Type B pancreatic cell (in vitro differentiated cells): Measurements from ENCODE around the gene ORM2. TPM values are rescaled to one million over a fixed set of nuclear protein-coding genes. Genes with fewer than 3 reads are reported as not detected.

Source experiments
- DNase-seq: peaks from one replicate; pipeline ENCODE4 v3.0.0; 2021; ENCODE audit warnings: mixed read lengths; ENCODE audit not compliant: unreplicated experiment; ENCODE audit errors: extremely low spot score
- H3K27ac Mint-ChIP-seq: 2 replicates; pipeline ENCODE4 v1.8.0; 2021; ENCODE audit warnings: mild to moderate bottlenecking, mixed read lengths
- H3K27me3 Mint-ChIP-seq: 2 replicates; pipeline ENCODE4 v1.8.0; 2021; ENCODE audit warnings: mixed read lengths
- H3K36me3 Mint-ChIP-seq: 2 replicates; pipeline ENCODE4 v1.8.0; 2021; ENCODE audit warnings: mixed read lengths
- H3K4me1 Mint-ChIP-seq: one replicate; pipeline ENCODE4 v1.8.0; 2021; ENCODE audit warnings: mixed read lengths; ENCODE audit not compliant: unreplicated experiment
- H3K4me3 Mint-ChIP-seq: 2 replicates; pipeline ENCODE4 v1.8.0; 2021; ENCODE audit warnings: mild to moderate bottlenecking, mixed read lengths
- H3K9me3 Mint-ChIP-seq: 2 replicates; pipeline ENCODE4 v1.8.0; 2021; ENCODE audit warnings: mixed read lengths
- total RNA-seq: library from RNA; stranded (reverse); gene quantifications from 2 replicates; pipeline ENCODE4 v1.2.1, GENCODE V29; 2021; ENCODE audit warnings: low replicate concordance
- TF ChIP-seq, protein P1 (sequence below): fragments of 200-600 bp; sonication (generic); conservative IDR thresholded peaks from 2 replicates; pipeline ENCODE4 v1.5.0; 2021; ENCODE audit warnings: antibody characterized with exemption, mild to moderate bottlenecking

The ORM2 gene
- total RNA-seq, 1 donor from 2014 or later, result not detected

DNA sequence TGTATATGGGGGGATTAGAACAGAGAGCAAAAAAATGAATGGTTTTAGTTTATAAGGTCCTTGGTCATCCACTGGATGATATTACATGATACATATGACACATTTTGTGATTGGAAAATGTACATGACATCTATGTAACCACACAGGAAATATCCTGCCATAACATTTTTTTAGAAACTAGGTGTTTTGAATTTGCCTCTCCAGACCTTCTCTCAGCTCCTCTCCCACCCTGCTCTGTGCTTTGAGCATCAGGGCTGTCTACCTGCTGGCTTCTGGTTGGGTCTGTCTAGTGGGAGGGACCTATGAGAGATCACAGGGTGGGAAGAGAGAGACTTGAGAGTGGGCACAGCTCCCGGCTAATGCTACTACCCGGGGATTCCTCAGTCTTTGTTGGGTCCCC, 33.8 kb downstream of the ORM2 start:
- Mint-ChIP-seq H3K27ac (no peak overlapping the region), H3K4me3 (no peak overlapping the region), H3K9me3 (no peaks in the 10 kb centered on the region), H3K27me3 (no peaks in the 10 kb centered on the region), H3K36me3 (peaks cover 14% of the 10 kb centered on the region), H3K4me1 (no peaks in the 10 kb centered on the region)
- DNase-seq, result no peak
- TF ChIP-seq, protein P1, sequence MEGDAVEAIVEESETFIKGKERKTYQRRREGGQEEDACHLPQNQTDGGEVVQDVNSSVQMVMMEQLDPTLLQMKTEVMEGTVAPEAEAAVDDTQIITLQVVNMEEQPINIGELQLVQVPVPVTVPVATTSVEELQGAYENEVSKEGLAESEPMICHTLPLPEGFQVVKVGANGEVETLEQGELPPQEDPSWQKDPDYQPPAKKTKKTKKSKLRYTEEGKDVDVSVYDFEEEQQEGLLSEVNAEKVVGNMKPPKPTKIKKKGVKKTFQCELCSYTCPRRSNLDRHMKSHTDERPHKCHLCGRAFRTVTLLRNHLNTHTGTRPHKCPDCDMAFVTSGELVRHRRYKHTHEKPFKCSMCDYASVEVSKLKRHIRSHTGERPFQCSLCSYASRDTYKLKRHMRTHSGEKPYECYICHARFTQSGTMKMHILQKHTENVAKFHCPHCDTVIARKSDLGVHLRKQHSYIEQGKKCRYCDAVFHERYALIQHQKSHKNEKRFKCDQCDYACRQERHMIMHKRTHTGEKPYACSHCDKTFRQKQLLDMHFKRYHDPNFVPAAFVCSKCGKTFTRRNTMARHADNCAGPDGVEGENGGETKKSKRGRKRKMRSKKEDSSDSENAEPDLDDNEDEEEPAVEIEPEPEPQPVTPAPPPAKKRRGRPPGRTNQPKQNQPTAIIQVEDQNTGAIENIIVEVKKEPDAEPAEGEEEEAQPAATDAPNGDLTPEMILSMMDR, result no peak

DNA sequence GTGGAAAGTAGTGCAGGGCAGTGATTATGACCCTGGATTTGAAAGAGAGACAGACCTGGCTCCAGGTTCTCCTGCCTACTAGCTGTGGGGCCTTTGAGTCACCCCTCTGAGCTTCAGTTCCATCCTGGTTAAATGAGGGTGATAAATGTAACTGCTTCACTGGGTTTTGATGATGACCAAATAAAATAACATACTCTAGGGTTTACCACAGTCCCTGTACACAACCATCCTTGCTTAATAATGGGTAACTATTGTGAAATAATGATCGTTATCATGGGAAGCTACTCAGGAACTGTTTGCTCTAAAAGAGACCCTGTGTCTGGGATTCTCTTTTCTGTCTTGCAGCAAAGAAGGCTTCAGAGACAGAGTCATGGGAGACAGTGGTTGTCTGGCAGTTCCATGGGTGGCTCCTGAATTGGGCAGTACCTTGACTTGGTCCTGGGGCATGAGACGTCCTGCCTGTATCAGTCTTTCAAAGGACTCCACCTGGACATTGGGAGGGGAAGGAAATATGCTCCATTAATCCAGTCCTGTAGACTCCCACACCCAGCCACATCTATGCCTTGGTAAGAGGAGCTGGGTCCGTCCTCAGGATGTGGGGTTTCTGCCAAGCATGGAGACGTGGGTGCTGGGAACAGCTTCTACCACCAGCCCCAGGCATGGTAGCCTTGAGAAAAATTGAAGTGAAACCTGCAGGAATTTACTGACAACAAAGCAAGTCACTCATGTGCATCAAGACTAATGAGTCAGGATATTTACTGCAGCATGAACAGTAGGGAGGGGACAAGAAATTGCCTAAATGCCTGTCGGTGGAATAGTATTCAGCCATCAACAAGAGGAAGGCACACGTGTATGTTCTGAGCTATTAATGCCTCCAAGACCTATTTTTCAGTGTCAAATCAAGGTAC, 34.7 kb downstream of the ORM2 start:
- Mint-ChIP-seq H3K4me1 (no peaks in the 10 kb centered on the region), H3K27me3 (no peaks in the 10 kb centered on the region), H3K36me3 (peaks cover 13% of the 10 kb centered on the region), H3K9me3 (no peaks in the 10 kb centered on the region), H3K4me3 (no peak overlapping the region), H3K27ac (no peak overlapping the region)
- TF ChIP-seq, protein P1, result no peak
- DNase-seq, result no peak

DNA sequence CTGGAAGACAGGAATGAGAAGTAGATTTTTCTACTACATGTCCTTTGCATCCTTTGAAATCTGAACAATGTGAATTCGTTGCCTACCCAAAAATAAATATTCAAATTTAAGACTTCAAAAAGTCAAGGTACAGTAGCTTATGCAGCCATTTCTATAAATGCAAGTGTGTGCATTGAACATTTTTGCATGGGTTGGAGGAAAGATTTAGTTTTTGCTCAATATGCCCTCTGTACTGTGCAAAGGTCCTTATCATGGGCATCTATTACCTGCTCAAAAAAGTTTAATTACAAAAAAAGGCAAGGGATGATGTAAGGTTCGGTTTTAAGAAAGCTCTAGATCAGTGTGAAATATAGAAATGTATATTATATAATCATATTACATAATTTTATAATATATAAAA, 35.5 kb downstream of the ORM2 start:
- TF ChIP-seq, protein P1, result no peak
- Mint-ChIP-seq H3K27ac (no peak overlapping the region), H3K4me1 (no peaks in the 10 kb centered on the region), H3K27me3 (no peaks in the 10 kb centered on the region), H3K36me3 (peaks cover 18% of the 10 kb centered on the region), H3K9me3 (no peaks in the 10 kb centered on the region), H3K4me3 (no peak overlapping the region)
- DNase-seq, result no peak

DNA sequence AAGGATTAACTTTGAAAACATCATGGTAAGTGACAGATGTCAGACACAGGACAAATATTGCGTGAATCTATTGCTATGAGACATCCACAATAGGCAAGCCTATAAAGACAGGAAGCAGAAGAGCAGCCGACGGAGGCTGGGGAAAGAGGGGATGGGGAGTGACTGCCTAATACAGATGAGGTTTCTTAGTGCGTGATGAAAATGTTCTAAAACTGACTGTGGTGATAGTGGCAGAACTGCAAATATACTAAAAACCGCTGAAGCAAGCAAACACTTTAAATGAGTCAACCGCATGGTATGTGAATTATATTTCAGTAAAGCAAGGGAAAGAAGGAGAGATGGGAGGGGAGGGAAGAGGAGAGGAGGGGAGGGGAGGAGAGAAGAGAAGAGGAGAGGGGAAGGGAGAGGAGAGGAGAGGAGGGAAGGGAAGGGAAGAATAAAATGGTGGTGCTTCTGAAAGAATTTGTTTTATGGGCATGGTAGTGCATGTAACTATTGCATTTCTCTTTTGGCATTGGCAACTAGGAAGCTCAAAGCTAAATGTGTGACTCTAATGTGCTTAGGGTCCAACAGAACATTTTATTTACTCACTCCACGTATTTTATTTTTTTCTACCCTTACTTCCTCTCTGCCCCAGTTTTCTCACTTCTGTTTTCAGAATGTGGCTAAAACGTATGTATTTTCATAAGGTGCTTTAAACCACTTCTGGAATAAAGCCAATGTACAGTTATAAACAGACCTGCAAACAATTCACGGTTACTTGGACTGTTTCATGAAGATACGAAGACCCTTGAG, 36.9 kb downstream of the ORM2 start:
- H3K36me3 Mint-ChIP-seq, result peaks cover 8% of the 10 kb centered on the region
- TF ChIP-seq, protein P1, result no peak
- H3K4me1 Mint-ChIP-seq, result no peaks in the 10 kb centered on the region
- H3K27me3 Mint-ChIP-seq, result no peaks in the 10 kb centered on the region
- H3K4me3 Mint-ChIP-seq, result no peak overlapping the region
- no peaks in the 10 kb centered on the region for H3K9me3 Mint-ChIP-seq
- no peak overlapping the region for H3K27ac Mint-ChIP-seq
- no peak for DNase-seq

DNA sequence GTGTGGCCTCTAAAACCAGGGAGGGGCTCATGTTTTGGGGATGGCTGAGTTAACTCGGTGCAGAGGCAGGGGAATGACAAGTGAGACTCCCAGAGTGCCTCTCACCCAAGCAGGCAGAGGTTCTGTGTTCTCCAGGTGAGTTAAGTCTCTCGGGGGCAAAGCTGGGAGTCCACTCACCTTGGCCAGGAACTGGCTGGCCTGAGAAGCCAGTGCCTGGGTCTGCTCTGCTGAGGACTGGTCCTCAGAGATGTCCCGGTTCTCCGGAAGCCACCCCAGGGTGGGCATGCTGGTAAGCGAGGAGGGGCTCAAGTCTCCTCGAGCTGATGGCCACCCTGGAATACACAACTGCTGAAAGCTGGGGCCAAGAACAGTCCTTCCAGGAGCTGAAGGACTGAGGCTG, 37.7 kb downstream of the ORM2 start:
- Mint-ChIP-seq H3K4me3 (no peak overlapping the region), H3K9me3 (no peaks in the 10 kb centered on the region), H3K36me3 (peaks cover 8% of the 10 kb centered on the region), H3K27me3 (no peaks in the 10 kb centered on the region), H3K27ac (no peak overlapping the region), H3K4me1 (no peaks in the 10 kb centered on the region)
- TF ChIP-seq, protein P1, result no peak
- no peak for DNase-seq
